ENCODE results near the gene NSD1. TPM values are rescaled to one million over a fixed set of nuclear protein-coding genes. Genes with fewer than 3 reads are reported as not detected.

The NSD1 gene, protein sequence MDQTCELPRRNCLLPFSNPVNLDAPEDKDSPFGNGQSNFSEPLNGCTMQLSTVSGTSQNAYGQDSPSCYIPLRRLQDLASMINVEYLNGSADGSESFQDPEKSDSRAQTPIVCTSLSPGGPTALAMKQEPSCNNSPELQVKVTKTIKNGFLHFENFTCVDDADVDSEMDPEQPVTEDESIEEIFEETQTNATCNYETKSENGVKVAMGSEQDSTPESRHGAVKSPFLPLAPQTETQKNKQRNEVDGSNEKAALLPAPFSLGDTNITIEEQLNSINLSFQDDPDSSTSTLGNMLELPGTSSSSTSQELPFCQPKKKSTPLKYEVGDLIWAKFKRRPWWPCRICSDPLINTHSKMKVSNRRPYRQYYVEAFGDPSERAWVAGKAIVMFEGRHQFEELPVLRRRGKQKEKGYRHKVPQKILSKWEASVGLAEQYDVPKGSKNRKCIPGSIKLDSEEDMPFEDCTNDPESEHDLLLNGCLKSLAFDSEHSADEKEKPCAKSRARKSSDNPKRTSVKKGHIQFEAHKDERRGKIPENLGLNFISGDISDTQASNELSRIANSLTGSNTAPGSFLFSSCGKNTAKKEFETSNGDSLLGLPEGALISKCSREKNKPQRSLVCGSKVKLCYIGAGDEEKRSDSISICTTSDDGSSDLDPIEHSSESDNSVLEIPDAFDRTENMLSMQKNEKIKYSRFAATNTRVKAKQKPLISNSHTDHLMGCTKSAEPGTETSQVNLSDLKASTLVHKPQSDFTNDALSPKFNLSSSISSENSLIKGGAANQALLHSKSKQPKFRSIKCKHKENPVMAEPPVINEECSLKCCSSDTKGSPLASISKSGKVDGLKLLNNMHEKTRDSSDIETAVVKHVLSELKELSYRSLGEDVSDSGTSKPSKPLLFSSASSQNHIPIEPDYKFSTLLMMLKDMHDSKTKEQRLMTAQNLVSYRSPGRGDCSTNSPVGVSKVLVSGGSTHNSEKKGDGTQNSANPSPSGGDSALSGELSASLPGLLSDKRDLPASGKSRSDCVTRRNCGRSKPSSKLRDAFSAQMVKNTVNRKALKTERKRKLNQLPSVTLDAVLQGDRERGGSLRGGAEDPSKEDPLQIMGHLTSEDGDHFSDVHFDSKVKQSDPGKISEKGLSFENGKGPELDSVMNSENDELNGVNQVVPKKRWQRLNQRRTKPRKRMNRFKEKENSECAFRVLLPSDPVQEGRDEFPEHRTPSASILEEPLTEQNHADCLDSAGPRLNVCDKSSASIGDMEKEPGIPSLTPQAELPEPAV (N-terminal part only)
- 100.0 and 103 TPM in 2 replicates for total RNA-seq

GRCh38 chr5:177133096-177133852, at the start of gene NSD1:
Gene NSD1, plus strand, starts transcription at chr5:177133773. Its CDS starts 1,331 bp downstream, at chr5:177135104.
- Mint-ChIP-seq H3K4me1 (ENCODE audit: low read depth) (peaks cover 36% of the 10 kb centered on the region), H3K27ac (peak within 1 kb of the TSS; percentile 83), H3K36me3 (ENCODE audit: low read depth) (peaks cover 37% of the 10 kb centered on the region), H3K9me3 (no peaks in the 10 kb centered on the region), H3K27me3 (ENCODE audit: low read depth) (no peaks in the 10 kb centered on the region), H3K4me3 (ENCODE audit: low read depth) (peak within 1 kb of the TSS; percentile 88)
- intact Hi-C loops (cut with micrococcal nuclease) = loop anchor here (1.0 to 5.0 kb wide), 4 partner anchors 16 to 169 kb away; partner anchors contain the start of genes PRELID1, RAB24 and UIMC1
- peak; percentile 91 for DNase-seq (ENCODE audit: low spot score)

DNA sequence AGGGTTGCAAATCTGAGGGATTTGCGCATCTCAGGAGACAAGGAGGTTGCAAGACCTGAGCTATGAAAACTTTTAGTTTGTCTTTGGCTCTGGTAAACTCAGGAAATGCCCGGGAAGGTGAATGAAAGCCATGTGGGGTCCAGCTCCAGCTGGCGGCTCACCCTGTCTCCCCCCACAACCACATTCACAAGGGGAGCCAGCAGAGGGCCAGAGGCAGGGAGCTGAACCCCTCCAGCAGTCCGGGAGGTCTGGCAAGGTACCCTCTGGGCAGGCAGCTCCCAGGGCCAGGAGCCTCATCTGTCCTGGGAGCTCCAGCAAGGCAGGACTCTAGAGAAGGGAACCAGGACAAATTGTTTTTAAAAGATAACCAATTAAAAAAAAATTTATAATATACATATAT, 49.4 kb upstream of the NSD1 start:
- Mint-ChIP-seq H3K4me3 (ENCODE audit: low read depth) (no peak overlapping the region), H3K4me1 (ENCODE audit: low read depth) (peaks cover 5% of the 10 kb centered on the region), H3K27me3 (ENCODE audit: low read depth) (peaks cover 29% of the 10 kb centered on the region), H3K9me3 (no peaks in the 10 kb centered on the region), H3K27ac (no peak overlapping the region), H3K36me3 (ENCODE audit: low read depth) (no peaks in the 10 kb centered on the region)
- intact Hi-C loops (cut with micrococcal nuclease) = no loop called here
- DNase-seq (ENCODE audit: low spot score) = no peak

GRCh38 chr5:177085985-177086653, 47.5 kb upstream of the NSD1 start:
- Mint-ChIP-seq H3K4me3 (ENCODE audit: low read depth) (peak overlapping the region; percentile 68), H3K9me3 (no peaks in the 10 kb centered on the region), H3K27ac (no peak overlapping the region), H3K27me3 (ENCODE audit: low read depth) (peaks cover 29% of the 10 kb centered on the region), H3K36me3 (ENCODE audit: low read depth) (no peaks in the 10 kb centered on the region), H3K4me1 (ENCODE audit: low read depth) (peaks cover 5% of the 10 kb centered on the region)
- intact Hi-C loops (cut with micrococcal nuclease) = no loop called here
- DNase-seq (ENCODE audit: low spot score) = no peak

GRCh38 chr5:177086654-177087397, 46.7 kb upstream of the NSD1 start, which contains the start of gene FGFR4:
Gene FGFR4, plus strand, starts transcription at chr5:177086915. Its CDS starts 2,688 bp downstream, at chr5:177089603.
- H3K27me3 Mint-ChIP-seq (ENCODE audit: low read depth) = peaks cover 29% of the 10 kb centered on the region
- no peak within 1 kb of the TSS for H3K27ac Mint-ChIP-seq
- peak within 1 kb of the TSS; percentile 68 for H3K4me3 Mint-ChIP-seq (ENCODE audit: low read depth)
- peak; percentile 54 for DNase-seq (ENCODE audit: low spot score)
- no peaks in the 10 kb centered on the region for H3K9me3 Mint-ChIP-seq
- no peaks in the 10 kb centered on the region for H3K36me3 Mint-ChIP-seq (ENCODE audit: low read depth)
- peaks cover 5% of the 10 kb centered on the region for H3K4me1 Mint-ChIP-seq (ENCODE audit: low read depth)
- intact Hi-C loops (cut with micrococcal nuclease) = loop anchor here (1.0 kb wide), 1 partner anchor 46 kb away; the partner anchor contains the start of gene NSD1

- Mint-ChIP-seq H3K27ac (no peak overlapping the region), H3K27me3 (ENCODE audit: low read depth) (peaks cover 29% of the 10 kb centered on the region), H3K9me3 (no peaks in the 10 kb centered on the region), H3K4me3 (ENCODE audit: low read depth) (no peak overlapping the region), H3K36me3 (ENCODE audit: low read depth) (no peaks in the 10 kb centered on the region), H3K4me1 (ENCODE audit: low read depth) (peaks cover 5% of the 10 kb centered on the region)
- no peak for DNase-seq (ENCODE audit: low spot score)
- intact Hi-C loops (cut with micrococcal nuclease) = loop anchor here (1.0 kb wide), 1 partner anchor 46 kb away; the partner anchor contains the start of gene NSD1
Observed at GRCh38 chr5:177087398-177088005, 46.1 kb upstream of the NSD1 start.

- DNase-seq (ENCODE audit: low spot score) = no peak
- Mint-ChIP-seq H3K27ac (no peak overlapping the region), H3K9me3 (no peaks in the 10 kb centered on the region), H3K4me1 (ENCODE audit: low read depth) (peaks cover 5% of the 10 kb centered on the region), H3K36me3 (ENCODE audit: low read depth) (no peaks in the 10 kb centered on the region), H3K27me3 (ENCODE audit: low read depth) (peaks cover 22% of the 10 kb centered on the region), H3K4me3 (ENCODE audit: low read depth) (no peak overlapping the region)
- intact Hi-C loops (cut with micrococcal nuclease) = no loop called here
Observed at GRCh38 chr5:177089127-177089526, 44.4 kb upstream of the NSD1 start.

- H3K27ac Mint-ChIP-seq = no peak overlapping the region
- no peak overlapping the region for H3K4me3 Mint-ChIP-seq (ENCODE audit: low read depth)
- H3K9me3 Mint-ChIP-seq = no peaks in the 10 kb centered on the region
- intact Hi-C loops (cut with micrococcal nuclease) = no loop called here
- H3K27me3 Mint-ChIP-seq (ENCODE audit: low read depth) = peaks cover 22% of the 10 kb centered on the region
- no peaks in the 10 kb centered on the region for H3K36me3 Mint-ChIP-seq (ENCODE audit: low read depth)
- H3K4me1 Mint-ChIP-seq (ENCODE audit: low read depth) = peaks cover 5% of the 10 kb centered on the region
- no peak for DNase-seq (ENCODE audit: low spot score)
Observed at GRCh38 chr5:177089825-177090641, 43.5 kb upstream of the NSD1 start.

- Mint-ChIP-seq H3K27ac (no peak overlapping the region), H3K4me3 (ENCODE audit: low read depth) (no peak overlapping the region), H3K36me3 (ENCODE audit: low read depth) (no peaks in the 10 kb centered on the region), H3K4me1 (ENCODE audit: low read depth) (peaks cover 5% of the 10 kb centered on the region), H3K27me3 (ENCODE audit: low read depth) (peaks cover 20% of the 10 kb centered on the region), H3K9me3 (no peaks in the 10 kb centered on the region)
- intact Hi-C loops (cut with micrococcal nuclease) = no loop called here
- no peak for DNase-seq (ENCODE audit: low spot score)
Observed at GRCh38 chr5:177090813-177091212, 42.8 kb upstream of the NSD1 start.

DNA sequence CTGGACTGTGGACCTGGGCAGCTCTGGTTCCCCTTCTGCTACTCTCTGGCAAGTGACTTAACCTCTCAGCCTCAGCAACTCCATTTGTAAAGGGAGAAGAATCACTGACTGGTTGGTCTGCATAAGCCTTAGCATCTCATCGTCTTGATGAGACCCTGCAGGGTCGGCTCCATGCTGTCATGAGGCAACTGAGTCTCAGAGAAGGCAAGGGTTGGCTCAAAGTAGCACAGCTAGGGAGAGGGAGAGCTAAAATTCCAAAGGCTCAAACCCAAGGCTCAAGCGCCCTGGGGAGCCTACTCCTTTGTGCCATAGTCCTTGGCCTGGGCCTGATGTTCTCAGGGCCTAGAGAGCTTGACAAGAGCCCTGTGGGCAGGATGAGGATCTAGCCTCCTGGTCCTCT, 42.3 kb upstream of the NSD1 start:
- Mint-ChIP-seq H3K4me1 (ENCODE audit: low read depth) (peaks cover 4% of the 10 kb centered on the region), H3K4me3 (ENCODE audit: low read depth) (no peak overlapping the region), H3K27me3 (ENCODE audit: low read depth) (peaks cover 16% of the 10 kb centered on the region), H3K27ac (no peak overlapping the region), H3K36me3 (ENCODE audit: low read depth) (no peaks in the 10 kb centered on the region), H3K9me3 (no peaks in the 10 kb centered on the region)
- intact Hi-C loops (cut with micrococcal nuclease) = no loop called here
- no peak for DNase-seq (ENCODE audit: low spot score)

Measured in activated T-helper 2 cell treated with anti-CD3 and anti-CD28 coated beads, Interferon-gamma antibody, Interleukin-2, Interleukin-4, amounts not matched to agents 10 μg/mL and 5 μg/mL and 100 μg/mL, durations not matched to agents 14 hours and 24 hours and 36 hours (primary cell).